Measurements from ENCODE around the gene GIT1. TPM values are rescaled to one million over a fixed set of nuclear protein-coding genes. Genes with fewer than 3 reads are reported as not detected.

Gene GIT1, protein sequence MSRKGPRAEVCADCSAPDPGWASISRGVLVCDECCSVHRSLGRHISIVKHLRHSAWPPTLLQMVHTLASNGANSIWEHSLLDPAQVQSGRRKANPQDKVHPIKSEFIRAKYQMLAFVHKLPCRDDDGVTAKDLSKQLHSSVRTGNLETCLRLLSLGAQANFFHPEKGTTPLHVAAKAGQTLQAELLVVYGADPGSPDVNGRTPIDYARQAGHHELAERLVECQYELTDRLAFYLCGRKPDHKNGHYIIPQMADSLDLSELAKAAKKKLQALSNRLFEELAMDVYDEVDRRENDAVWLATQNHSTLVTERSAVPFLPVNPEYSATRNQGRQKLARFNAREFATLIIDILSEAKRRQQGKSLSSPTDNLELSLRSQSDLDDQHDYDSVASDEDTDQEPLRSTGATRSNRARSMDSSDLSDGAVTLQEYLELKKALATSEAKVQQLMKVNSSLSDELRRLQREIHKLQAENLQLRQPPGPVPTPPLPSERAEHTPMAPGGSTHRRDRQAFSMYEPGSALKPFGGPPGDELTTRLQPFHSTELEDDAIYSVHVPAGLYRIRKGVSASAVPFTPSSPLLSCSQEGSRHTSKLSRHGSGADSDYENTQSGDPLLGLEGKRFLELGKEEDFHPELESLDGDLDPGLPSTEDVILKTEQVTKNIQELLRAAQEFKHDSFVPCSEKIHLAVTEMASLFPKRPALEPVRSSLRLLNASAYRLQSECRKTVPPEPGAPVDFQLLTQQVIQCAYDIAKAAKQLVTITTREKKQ
- total RNA-seq = 29.2 TPM

GRCh38 chr17:29589524-29590410 lies at the start of gene GIT1:
TSS of gene GIT1 (minus strand) at chr17:29589648. CDS start at chr17:29589378, 270 bp downstream.

GRCh38 chr17:29622337-29623282 lies 33.2 kb upstream of the GIT1 start, which contains the start of gene CORO6:
TSS of gene CORO6 (minus strand) at chr17:29622912. CDS start at chr17:29621421, 1,491 bp downstream.

DNA sequence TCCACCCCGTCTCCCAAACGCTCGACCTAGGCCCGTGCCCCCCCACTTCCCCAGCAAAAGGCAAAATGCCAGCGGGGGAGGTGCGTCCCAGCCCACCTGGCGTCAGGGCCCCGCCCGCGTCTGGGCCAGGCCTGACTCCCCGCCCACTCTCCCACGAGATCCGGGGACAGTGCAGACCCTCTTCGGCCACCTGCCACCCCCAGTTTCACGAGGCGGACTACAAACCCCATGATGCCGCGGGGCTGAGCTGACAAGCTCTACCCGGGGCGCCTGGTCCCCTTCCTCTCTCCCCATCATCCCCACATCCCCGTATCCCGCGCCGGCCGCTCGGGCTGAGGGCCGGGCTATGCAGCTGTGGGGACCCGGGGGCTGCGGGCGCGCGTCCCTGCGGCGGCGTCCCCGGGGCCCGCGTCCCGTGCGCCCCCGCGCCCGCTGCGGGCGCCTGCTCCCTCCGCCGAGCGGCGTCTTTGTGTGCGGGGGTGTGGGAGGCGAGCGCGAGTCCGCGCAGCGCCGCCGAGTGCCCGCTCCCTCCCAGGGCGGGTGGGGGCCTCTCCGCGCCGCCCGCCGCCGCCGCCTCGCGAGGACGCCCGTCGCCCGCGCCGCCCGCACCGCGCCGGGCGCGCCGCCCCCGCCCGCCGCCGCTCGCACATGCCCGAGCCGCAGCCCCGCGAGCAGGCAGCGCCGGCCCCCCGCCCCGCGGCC lies 3.6 kb upstream of the GIT1 start, which contains the start of gene ANKRD13B:
Gene ANKRD13B, plus strand, starts transcription at position 283 of the 702 bp plus-strand sequence. CDS start 490 bp downstream, outside the sequence.

GRCh38 chr17:29568331-29569244 lies 20.9 kb downstream of the GIT1 start, which contains the start of gene TP53I13:
TSS of gene TP53I13 (plus strand) at chr17:29568701. CDS start at chr17:29568759, 58 bp downstream.

DNA sequence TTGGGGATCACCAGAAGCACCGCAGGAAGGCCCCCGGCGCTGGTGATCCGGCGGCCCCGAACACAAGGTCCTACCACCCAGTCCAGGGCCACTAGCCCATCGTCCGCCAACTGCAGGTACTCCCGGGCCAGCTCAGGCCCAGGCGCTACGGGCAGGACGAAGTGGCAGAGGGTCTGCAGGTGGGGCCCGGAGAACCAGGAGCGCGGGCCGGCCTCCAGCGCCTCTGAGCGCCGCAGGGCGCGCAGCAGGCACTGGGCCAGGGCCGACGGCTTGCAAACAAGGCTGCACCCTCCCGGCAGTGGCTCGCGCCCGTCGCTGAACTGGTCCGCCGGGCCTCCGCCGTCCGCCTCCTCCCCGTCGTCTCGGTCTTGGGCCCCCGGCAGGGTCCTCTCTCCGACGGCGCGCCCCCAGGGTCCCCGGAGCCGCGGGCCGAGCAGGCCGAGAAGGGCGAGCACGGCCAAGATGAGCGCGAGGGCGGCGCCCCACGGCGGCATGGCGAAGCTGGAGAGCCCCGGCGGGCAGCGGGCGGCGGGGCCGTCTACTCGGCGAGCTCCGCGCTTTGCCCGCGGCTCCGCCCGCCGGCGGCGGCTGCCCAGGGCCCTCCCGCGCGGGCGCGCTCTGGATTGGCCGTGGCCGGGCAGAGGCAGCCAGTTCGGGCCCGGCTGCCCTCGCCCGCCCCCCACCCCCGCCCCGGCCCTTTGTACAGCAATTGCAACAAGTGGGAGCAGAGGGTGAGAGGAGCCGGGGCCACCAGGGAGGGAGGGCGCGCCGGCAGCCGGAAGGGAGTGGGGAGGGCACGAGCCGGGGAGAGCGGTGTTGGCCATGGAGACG lies 22.8 kb downstream of the GIT1 start, which contains the start of gene ABHD15:
Gene ABHD15, minus strand, starts transcription at position 565 of the 831 bp plus-strand sequence. Its CDS starts 71 bp downstream, at position 494.

Other genes starting within 250 kb of the GIT1 start
- 51.2 TPM for gene TAOK1, start 199.3 kb downstream of the GIT1 start, total RNA-seq
- gene ABHD15, start 22.6 kb downstream of the GIT1 start, total RNA-seq = 7.4 TPM
- 41.9 TPM for gene TP53I13, start 20.9 kb downstream of the GIT1 start, total RNA-seq
- 20.8 TPM for gene ANKRD13B, start 3.5 kb upstream of the GIT1 start, total RNA-seq
- gene CORO6, start 33.3 kb upstream of the GIT1 start, total RNA-seq = 21.8 TPM

Data from metanephros (tissue), 1 donor.